Measurements from ENCODE around the gene RASAL1.

The RASAL1 gene

DNA sequence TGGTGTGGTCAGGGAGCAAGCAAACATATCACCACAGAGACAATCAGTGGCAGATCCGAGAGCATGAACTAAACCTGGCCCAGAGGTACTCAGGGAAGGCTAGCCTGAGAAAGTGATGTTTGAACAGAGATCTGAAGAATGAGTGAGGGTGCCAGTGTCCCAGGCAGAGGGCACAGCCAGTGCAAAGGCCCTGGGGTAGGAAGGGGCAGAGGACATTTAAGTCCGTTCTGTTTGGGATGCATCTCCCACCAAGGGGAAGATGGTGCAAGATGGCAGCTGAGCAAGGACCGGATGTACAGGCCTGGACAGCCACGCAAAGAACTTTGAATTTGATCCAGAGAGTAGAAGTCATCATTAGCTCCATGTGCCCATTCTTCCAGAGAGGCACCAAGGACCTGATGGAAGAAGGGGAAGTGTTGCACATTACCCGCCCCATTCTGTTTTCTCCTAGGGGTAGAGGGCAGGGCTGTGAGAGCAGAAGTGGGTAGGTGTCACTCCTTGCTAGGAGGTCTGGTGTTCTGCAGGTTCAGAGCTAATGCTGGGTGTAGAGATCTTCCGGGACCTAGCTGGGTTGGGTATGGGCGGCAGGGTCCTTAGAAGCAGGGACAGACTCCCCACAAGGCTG lies 75.1 kb downstream of the RASAL1 start:
- no peak for DNase-seq (ENCODE audit: low read depth in 3 of 3, low spot score in 1 of 3)

- DNase-seq (ENCODE audit: low read depth in 3 of 3, low spot score in 1 of 3), result no peak
Observed at GRCh38 chr12:113059071-113059595, 76.4 kb downstream of the RASAL1 start.

- no peak for DNase-seq (ENCODE audit: low read depth in 3 of 3, low spot score in 1 of 3)
Observed at GRCh38 chr12:113058553-113058952, 77.0 kb downstream of the RASAL1 start.

DNA sequence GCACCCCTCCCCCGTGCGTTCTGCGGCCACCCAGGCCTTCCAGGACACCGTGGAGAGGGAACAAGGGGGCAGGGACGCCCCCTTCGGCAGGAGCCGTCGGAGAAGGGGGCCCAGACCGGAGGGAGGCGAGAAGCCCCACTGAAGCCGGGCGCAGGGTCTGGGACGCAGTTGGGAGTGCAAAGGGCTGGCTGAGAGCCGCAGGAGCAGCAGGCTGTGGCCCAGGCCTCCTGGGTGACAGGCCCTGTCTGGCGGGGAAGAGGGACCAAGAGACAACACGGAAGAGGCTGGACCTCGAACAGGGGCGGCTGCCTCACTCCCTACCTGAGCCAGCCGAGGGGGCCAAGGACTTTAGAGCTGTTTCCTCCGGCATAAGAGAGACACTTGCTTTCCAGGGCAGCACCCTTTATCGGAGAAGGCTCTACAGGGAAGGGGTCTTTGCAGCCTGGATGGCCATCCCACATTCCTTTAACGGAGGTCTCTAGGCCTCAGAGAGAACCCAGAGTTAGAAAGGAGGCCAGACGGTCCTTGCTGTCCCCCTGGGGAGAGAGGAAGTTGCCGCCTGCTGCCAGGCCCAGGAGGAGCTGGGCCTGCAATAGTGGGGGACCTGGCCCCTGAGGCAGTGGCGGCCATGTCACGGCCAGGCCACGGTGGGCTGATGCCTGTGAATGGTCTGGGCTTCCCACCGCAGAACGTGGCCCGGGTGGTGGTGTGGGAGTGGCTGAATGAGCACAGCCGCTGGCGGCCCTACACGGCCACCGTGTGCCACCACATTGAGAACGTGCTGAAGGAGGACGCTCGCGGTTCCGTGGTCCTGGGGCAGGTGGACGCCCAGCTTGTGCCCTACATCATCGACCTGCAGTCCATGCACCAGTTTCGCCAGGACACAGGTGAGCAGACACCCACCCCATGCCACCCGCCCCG lies 77.7 kb downstream of the RASAL1 start:
- DNase-seq (ENCODE audit: low read depth in 3 of 3, low spot score in 1 of 3), result no peak

GRCh38 chr12:113056631-113057488 lies 78.7 kb downstream of the RASAL1 start, which contains the start of gene DTX1:
TSS of gene DTX1 (plus strand) at chr12:113056730. CDS start at chr12:113058193, 1,463 bp downstream.
- peak in 1 of 3 donors; percentile 27 for DNase-seq (ENCODE audit: low read depth in 3 of 3, low spot score in 1 of 3)

GRCh38 chr12:113056381-113056630 lies 79.3 kb downstream of the RASAL1 start:
- no peak for DNase-seq (ENCODE audit: low read depth in 3 of 3, low spot score in 1 of 3)

DNA sequence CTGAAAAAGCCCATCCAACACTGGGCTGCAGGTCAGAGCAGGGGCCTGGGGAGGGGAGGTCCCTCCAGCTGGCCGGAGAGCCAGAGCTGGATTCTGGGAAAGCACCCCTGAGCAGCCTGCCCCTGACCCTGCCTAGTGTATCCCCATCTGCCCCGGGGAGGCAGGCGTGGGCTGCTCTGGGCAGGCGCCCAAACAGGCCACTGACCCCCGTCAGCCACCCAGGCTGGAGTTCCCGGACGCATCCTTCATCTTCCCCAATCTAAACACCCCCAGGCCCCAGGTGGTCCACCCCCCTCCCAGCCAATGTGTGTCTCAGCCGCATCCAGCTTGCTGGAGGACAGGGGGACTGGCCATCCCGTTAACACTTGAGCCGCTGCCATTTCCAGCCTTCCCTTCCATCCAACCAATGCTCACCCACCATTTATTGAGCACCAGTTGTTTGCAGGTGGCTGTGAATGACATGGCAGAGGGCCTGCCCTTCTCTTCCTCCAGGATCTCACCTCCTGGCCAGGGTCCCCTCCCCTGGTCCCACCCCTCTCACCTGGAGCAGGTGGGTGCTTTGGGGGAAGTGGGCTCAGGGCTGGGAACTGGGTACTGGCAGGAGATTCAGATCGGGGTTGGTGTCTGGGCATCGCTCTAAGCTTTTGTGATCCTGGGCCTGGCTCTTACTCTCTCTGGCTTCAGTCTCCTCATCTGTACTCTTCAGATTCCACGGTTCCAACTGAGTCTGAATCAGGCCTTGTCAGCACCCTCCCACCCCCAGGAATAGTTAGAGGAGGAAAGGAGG lies 79.8 kb downstream of the RASAL1 start:
- no peak for DNase-seq (ENCODE audit: low read depth in 3 of 3, low spot score in 1 of 3)

- DNase-seq (ENCODE audit: low read depth in 3 of 3, low spot score in 1 of 3), result no peak
Observed at GRCh38 chr12:113054948-113055486, 80.5 kb downstream of the RASAL1 start.

DNA sequence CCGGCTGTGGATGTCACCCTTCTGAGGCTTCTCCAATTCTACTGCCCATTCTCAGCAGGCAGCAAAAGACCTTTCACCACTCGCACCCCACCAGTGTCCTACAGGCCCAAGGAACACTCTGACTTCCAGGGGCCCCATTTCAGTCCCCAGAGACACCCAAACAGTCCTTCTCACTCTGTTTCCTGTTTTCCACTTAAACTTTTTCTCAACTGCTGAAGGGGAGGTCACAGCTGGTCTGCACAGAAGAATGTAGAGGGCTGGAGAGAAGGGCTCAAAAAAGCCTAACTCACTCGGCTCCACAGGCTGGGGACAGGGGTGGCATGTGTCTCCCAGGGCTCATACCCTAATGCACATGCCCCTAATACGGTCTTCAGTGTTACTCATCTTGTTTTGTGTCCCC lies 83.2 kb downstream of the RASAL1 start:
- no peak for DNase-seq (ENCODE audit: low read depth in 3 of 3, low spot score in 1 of 3)

- DNase-seq (ENCODE audit: low read depth in 3 of 3, low spot score in 1 of 3), result no peak
Observed at GRCh38 chr12:113051759-113052158, 83.8 kb downstream of the RASAL1 start.

DNA sequence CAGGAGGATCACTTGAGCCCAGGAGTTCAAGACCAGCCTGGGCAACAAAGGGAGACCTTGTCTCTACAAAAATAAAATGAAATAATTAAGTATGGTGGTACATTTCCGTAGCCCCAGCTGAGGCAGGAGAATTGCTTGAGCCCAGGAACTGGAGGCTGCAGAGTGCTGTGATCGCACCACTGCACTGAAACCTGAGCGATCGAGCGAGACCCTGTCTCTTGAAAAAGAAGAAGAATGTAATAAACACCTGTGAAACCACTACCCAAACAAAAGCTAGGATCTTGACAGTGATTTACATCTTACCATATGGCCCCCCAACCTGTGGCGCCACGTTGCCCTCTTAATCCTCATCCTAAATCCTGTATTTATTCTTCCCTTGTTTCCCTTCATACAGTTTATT lies 84.8 kb downstream of the RASAL1 start:
- DNase-seq (ENCODE audit: low read depth in 3 of 3, low spot score in 1 of 3), result no peak

DNA sequence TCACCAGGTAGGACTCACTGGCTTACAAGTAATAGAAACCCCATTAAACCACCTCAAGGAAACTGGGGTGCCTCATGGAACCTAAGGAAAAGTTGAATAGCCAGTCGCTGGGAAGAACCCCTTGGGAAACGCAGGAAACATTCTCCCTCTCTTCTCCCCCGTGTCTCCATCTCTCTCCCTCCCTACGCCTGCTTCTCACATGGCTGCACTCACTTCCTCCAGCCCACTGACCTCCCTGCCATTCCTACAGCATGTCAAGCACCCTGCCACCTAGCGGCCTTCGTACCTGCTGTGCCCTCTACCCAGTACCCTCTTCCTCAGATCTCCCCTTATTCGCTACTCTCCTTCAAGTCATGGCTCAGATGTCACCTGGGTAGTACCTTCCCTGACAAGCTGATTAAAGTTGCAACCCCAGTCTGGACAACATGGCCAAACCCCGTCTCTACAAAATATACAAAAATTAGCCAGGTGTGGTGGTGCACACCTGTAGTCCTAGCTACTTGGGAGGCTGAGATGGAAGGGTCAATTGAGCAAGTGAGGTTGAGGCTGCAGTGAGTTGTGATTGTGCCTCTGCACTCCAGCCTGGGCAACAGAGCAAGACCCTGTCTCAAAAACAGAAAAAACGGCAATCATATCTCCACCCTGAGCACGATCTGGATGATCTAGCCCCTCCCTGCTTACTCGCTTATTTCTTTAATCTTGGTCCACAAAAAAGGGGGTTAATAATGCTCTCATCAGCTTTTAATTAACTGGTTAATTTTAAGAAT lies 85.4 kb downstream of the RASAL1 start:
- no peak for DNase-seq (ENCODE audit: low read depth in 3 of 3, low spot score in 1 of 3)
